ENCODE results near the gene TACC2.
A peak's percentile ranks its signal among the peaks of the same experiment; 100 is the strongest.

TACC2 gene

DNA sequence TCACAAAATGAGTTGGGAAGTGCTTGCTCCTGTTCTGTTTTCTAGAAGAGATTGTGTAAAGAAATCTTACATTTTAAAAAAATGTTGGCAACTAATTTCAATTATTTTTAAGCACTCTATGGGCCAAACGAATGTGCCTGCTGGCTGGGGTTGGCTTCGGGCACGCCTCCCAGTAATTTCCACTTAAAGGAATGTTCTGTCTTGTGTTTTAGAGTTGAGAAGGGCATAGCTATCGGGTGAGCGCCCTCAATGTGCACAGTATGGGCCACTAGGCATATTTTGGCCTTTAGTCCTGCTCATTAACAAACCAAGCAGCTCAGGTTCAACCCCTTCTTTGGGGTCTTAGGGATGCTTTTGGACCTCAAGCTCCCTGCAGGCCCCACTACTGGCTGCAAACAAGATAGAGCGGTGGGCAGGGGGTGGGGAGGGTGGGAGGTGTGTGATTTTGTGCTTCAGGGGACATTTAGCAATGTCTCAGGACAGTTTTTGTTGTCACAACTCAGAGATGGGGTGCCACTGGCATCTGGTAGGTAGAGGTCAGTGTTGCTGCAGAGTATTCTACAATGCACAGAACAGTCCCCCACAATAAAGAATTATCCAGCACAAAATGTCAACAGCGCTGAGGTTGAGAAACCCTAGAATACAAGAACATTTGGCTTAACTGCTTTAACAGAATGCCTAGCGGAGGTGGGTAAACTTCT lies 40.7 kb downstream of the TACC2 start:
- no peak for DNase-seq

DNA sequence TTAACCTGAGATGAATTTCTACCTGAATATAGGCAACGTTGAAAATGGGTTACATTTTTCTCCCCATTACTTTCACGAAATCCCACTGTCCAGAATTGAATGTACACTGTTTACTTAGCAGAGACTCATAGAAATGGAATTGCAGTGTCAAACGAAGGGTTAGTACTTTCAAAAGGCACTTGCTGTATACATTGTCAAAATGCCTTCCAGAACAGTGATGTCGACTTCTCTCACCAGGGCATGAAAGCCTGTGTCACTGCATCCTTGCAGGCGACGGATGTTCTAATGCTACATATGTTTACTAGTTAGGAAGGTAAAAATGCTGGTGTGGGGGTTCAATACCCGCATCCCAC lies 41.2 kb downstream of the TACC2 start:
- DNase-seq = no peak

DNA sequence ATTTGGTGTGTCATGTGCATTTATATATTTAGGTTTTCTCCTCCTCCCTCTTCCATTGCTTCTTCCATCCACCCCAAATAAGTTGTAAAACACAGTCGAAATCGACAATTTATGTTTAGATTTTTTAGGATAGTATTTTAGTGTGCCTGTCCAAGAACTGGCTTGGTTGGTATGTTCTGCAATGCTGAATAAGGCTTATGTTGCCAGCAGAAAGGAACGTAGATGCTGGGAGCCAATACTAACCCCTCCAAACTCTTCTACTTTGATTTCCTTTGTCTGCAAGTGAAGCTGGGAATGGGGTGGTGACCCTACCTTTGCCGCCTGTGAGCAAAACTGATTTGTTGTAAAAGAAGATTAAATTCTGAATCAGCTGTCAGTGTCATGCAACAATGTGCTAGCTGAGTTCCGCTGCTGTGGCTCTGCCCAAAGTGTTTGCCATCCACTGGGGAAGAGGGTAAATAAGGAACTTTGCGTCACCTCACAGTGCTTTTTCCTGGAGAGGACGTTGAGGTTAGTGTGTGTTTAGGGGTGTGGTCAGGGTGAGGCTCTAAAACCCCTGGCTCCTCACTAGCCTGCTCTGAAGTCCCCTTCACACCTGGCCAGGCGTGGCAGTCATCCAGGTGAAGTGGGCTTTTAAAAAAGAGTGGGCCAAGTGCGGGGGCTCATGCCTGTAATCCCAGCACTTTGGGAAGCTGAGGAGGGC lies 44.4 kb downstream of the TACC2 start:
- no peak for DNase-seq

DNA sequence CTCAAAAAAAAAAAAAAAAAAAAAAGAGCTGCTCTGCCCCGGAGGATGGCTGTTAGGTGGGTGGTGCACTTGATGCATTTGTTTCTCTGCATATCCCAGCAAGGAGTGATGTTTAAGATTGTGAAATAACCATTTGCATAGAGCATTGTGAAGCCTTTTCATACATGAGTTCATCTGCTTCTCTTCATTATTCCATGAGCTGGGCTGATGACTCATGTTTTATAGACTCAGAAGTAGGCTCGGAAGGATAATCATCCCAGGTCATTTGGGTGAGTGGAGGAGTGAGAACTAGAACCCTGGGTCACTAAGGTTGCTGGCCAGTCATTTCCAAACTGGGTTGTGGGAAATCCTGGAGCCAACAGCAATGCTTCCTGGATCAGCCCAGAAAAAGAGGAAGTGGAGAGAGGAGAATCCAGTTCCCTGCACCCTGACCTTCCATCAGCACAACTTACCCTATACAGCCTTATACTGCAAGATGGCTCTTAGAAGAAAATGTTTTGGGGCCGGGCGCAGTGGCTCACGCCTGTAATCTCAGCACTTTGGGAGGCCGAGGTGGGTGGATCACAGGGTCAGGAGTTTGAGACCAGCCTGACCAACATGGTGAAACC lies 45.3 kb downstream of the TACC2 start:
- DNase-seq = peak; percentile 79

DNA sequence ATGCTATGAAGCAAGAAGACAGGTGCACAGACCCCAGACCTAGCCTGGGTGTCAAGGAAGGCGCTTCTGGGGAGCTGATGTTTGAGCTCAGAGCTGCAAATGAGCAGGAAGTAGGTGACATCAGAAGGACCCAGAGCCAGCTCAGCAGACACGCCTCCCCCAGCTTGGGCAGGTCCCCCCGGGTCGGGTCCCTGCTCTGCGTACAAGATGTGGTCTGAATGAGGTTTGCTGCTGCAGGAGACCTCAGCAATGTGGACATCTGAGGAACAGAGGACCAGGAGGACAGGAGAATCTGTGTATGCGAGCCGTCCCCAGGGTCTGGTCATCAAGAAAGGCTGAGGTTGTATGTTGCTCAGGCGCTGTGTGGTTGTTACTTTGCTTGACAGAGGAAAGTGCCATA lies 51.8 kb downstream of the TACC2 start:
- DNase-seq = no peak

DNA sequence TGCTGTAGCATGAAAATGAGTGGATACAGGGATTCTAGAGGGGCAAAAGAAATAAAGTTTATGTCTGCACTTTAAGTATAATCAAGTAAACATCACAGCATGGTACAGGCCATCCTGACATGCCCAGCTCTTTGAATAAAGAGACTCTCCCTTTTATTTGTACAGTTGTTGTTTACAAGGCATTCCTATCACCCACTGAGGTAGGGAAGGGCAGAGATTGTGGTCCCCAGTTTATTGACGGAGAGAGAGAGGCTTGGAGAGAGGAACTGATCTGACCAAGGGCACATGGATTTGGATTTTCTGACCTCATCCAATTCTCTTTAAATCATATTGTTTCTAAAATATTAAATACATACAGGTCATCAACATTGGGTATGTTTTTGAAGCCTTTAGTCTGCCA lies 53.9 kb downstream of the TACC2 start:
- no peak for DNase-seq

DNA sequence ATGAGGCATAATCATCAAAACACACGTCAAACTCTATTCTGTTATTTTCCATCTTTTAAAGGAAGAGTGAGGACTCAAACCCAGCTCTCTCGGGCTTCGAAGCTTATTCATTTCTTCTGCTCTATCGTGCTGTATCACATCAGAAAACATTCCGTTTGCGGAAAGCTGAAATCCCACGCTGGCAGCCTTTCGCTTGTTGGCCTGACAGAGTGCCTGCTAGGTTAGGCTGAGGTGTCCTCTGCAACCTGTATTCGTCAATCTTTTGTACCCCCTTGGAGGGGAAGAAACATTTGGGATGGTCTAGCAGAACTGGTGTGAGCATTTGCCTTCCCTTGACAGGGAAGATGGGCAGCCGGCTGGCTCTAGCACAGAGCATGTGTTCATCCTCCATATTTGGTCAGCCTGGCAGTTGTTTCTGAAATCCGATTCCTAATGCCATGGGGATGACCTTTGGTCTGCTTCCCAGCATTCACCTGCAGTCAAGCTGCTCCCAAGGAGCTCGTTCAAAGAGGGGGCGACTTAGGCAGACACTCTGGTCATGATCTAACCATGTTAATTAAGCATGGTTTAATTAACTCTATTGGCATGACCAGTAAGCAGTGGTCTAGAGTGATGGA lies 55.2 kb downstream of the TACC2 start:
- peak; percentile 60 for DNase-seq

DNA sequence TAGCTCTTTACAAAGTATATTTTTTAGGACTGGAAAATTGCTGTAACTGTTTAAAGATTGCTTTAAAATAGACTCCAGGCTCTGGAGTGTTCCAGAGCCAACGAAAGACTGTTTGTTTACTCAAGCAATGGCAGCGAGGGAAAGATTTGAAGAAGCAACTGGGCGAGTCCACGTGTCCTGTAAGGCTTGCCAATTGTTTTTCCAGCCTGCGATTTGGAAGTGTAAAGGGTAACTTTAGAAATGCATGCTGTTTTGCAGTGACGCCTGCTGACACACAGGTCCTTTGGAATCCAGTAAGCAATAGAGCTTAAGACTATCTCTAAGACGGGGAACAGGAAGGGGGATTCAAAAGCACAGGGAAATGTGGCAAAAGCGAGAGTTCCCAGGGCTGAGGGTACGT lies 55.8 kb downstream of the TACC2 start:
- DNase-seq = peak; percentile 15

DNA sequence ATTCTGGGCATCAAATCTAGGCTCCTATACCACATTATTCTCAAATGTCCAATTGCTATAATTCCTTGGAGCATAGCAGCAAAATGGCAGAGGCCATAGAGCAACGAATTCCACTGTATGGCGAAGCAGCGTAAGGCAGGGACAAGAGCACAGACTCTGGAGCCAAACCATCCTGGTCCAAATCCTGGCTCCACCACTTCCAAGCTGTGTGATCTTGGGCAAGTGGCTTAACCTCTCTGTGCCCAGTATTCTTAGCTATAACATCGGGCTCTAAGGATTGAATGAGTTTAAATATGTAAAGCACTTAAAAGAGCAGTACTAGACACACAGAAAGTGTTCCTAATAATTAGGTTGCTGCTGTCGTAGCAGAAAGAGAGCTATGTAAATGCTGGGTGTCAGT lies 56.2 kb downstream of the TACC2 start:
- no peak for DNase-seq

DNA sequence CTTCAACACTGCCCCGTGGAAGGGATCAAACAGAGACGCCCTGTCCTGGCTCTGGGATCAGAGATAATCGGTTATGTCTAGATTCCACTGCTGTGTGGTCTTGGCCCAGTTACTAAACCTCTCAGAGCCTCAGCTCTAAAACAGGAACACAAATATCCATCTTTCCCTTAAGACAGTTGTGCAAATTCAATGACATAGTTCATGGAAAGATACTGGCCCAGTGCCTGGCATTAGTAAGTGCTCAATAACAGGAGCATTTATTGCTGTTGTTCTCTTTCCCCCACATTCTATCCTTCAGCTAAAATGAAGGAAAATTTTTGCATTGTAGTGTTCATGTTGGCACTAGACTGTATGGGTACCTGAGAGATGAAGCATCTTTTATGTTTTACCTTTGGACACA lies 58.6 kb downstream of the TACC2 start:
- DNase-seq = no peak

DNA sequence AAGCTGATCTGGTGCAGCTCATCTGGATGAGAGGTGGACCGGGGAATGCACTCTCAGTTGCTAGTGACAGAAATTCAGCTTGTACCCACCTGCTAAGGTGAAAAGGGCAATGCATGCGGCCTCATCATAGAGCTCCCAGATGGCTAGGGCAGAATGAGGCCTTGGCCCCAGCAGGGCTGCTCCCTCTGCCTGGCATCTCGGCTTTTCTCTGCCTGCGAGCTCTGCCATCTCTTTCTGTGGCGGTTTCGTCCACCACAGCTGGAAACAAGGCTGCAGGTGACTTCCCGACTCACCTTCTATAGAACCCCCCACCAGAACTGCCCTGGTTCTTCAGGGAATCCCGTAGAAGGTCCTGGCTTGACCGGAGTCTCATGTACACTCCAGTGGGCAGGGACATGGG lies 60.1 kb downstream of the TACC2 start:
- no peak for DNase-seq

DNA sequence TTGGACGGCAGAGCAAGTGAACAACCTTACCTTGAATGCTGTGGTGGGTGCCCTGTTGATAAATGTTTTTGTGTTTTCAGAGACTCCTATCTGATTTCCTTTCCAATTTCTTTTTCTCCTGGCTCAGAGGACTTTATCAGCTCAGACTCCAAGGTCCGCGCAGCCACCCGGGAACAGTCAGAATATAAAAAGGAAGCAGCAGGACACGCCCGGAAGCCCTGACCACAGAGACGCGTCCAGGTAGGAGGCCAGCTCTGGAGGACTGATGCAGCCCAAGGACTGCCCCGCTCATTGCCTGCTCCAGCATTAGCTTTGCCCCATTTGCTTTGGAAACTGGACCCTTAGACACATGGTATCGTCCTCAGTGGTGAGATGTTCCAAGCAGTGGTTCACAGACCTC lies 61.3 kb downstream of the TACC2 start:
- no peak for DNase-seq

DNA sequence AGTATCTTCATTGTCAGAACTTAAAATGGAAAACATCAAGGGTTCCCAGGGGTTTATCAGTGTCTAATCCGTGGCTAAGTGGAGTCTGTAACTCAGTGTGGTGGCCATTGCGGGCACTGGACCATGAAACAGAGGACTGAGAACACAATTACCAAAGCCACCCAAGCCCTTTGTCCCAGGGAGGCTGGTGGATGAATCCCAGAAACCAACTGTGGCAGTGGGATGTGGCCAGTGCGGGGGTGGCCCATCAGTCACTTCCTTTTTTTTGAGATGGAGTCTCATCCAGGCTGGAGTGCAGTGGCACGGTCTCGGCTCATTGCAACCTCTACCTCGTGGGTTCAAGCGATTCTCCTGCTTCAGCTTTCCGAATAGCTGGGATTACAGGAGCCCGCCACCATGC lies 61.8 kb downstream of the TACC2 start:
- DNase-seq = no peak

DNA sequence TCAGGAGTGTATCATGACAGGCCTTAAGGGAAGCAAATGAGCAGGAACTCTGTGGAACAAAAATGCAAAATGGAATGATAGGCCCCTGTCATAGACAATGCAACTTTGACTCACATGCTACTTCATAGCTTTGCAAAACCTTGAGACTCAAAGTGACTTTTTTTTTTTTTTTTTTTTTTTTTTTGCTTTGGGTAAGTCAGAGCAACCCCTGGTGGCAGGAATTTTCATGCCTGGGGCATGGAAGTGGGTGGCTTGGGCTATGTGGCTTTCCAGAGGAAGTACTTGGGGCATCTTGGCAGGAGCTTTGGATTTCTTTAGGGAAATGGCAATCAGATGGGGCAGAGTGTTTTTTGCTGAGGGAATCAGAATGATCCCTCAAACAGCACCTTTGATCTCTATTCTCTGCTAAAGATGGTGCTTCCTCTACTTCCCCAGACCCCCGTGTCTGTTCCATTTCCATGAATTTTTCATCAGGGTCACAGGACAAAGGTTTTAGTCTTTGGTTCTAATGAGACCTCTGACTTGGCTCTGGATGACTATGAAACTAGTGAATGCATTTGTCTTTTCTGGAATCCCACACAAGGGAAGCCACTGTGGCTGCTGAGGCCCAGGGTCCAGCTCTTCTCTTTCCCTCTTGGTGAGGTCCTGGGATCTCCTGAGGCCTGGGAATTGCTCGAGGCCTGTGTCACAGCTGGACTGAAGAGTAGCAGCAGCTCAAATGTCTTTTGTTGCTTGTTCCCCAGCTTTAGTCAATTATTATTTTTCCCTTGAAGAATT lies 62.8 kb downstream of the TACC2 start:
- DNase-seq = peak; percentile 63

DNA sequence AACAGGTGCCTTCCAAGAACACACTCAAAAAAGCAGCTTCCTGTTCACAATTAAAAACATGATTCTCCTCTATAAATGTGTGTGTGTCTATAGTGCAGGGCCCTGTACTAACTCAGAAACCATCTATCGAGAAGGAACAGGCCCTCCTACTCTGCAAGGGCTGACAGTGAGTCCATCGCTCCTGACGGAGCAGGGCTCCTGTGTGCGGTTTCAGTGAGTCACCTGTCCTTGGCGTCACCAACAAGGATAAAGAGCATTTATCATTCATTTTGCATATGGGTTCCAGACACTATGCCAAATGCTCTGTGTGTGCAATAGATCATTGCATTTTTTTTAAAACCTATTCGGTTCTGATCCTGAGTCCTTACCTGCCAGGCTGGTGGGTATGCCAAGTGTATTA lies 63.7 kb downstream of the TACC2 start:
- no peak for DNase-seq

DNA sequence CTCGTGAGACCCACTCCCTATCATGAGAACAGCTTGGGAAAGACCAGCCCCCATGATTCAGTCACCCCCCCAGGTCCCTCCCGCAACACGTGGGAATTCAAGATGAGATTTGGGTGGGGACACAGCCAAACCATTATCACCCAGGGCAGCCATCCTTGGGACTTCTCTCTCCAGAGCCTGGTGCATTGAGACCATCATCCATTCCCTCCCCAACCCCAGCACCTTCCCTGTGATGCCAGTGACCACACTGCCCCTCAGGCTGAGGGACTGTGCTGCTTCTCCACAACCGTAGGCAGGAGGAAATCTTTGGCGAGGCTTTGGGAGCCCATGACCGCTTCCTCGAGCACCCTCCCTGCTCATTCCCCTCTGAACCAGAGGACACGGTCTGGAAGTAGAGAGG lies 64.4 kb downstream of the TACC2 start:
- no peak for DNase-seq

DNA sequence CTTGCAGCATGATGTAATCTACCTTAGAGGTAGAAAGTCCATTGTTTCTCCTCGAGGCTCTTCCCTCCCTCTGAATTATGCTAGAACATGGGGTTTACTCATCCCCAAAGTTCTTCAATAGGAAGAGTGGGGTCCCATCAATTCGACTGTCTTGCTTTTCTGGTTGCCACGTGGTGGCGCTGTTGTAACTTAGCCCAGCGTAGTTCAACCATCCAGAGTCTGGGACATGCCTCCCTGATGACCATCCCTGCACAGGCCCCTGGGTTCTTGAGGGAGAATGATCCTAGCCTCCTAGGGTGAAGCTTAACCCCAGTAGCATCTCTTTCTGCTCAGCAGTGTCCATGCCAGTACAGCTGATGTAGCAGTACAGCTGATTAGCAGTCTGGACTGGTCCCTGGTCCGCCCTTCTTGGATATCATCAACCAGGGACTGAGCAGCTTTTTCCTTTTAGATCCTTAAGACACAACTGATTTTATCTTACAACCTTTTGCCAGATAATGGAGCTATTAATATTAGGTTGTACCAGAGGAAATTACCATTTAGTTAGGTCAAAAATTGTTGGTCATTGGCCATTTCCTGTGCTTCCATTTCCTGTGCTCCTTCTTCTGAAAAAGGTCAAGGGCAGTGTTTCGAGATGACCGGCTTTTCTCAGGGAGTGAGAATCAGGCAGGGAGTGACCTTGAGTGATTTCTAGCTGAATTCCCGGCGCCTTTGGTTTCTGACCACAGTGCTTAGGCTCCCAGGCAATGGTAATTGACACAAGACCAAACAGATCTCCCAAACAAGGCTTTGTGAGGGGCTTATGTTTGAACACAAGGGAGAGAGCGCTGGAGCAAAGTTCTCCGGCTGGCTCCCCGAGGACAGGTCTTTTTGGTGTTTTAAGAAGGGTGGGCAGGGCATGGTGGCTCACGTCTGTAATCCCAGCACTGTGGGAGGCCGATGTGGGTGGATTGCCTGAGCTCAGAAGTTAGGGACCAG lies 65.4 kb downstream of the TACC2 start:
- DNase-seq = peak; percentile 75

DNA sequence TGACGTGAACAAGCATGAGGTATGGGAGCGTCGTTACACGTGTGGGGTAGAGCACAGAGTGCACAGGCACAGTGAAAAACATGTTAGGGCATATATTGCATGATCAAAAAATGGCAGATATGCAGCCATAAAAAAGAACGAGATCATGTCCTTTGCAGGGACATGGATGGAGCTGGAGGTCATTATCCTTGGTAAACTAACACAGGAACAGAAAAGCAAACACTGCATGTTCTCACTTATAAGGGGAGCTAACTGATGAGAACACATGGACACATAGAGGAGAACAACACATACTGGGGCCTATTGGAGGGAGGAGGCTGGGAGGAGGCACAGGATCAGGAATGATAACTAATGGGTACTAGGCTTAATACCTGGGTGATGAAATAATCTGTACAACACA lies 66.3 kb downstream of the TACC2 start:
- no peak for DNase-seq

DNA sequence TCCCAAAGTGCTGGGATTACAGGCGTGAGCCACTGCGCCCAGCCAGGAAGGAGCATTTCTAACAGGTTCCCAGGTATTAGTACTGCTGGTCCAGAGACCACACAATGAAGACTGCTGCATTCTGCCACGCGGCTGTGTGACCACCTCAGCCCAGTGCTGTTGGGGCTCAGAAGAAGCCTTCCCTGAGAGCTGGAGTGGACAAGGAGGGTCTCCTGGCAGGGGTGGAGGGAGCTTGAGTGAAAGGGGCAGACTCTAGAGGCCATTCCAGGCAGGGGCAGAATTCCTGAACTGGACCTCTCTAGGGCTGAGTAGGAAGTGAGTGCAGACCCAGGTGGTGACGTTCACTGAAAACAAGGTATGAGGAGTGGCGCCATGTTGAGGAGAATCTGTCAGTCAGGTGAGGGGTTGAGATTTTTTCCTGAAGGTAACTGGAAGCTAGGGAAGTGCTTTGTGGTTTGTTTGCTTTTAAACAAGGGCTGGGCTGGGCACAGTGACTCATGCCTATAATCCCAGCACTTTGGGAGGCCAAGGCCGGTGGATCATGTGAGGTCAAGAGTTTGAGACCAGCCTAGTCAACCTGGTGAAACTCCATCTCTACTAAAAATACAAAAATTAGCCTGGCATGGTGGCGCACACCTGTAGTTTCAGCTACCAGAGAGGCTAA lies 67.6 kb downstream of the TACC2 start:
- no peak for DNase-seq

DNA sequence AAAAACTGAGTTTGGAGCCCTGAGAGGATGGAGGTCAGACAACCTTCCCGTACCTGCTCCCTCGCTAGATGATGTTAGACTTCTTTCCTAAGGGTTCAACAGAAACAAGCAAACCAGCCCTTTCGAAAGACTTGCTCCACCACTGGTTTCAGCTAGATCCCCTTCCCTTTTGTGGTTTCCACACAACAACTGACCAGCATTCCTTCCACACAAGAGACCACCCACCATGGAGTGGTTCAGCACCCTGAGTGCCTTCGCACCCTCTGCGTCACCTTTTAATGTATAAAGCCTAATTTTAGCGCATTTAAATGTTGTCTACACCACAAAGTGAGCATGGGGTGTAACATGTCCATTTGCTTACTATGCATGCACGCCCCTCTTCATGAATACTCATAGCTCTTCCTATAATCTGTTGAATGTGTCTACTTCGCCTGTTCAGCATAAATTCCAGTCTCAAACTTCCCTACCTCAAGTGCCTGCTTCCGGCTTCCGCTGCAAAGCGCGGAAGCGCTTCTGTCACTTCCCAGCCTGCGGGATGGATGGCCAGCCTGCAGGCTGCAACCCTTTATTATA lies 69.0 kb downstream of the TACC2 start:
- no peak for DNase-seq

DNA sequence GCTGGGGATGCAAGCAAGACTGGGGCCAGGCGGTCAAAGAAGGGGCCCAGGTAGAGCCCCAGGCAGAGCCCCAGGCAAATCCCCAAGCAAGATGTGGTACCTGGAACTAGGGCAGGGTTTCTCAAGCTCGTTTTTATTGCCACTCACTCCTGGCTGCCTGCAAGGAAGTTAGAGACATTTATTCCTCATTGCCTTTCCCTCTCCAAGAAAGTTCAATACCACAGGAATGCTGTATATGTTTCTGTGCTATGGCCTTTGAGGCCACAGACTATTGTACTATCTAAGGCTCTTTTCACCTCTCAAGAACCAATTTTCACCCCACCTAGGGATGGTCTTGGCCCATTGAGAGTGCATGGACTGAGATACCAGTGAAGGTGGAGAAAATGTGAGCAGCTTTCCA lies 71.3 kb downstream of the TACC2 start:
- peak; percentile 6 for DNase-seq

All from HCEC 1CT (cell line).